HepG2 (cell line): ENCODE measurements around the gene XRN1. TPM values are rescaled to one million over a fixed set of nuclear protein-coding genes. Genes with fewer than 3 reads are reported as not detected.

Experiments used
- AKAP8 ChIP-seq: sonication (generic); formaldehyde crosslinking; IDR thresholded peaks from 2 replicates; pipeline ENCODE4 v1.5.1; 2020; ENCODE audit warnings: mild to moderate bottlenecking, missing genetic modification reagents
- ATF6 ChIP-seq: sonication (generic); formaldehyde crosslinking; conservative IDR thresholded peaks from 2 replicates; pipeline ENCODE4 v1.4.0; 2020; ENCODE audit warnings: missing genetic modification reagents
- DMTF1 ChIP-seq: sonication (generic); formaldehyde crosslinking; IDR thresholded peaks from 2 replicates; pipeline ENCODE4 v1.4.0; 2020; ENCODE audit warnings: mild to moderate bottlenecking, missing genetic modification reagents
- FOXM1 ChIP-seq: sonication (generic); formaldehyde crosslinking; IDR thresholded peaks from 2 replicates; pipeline ENCODE4 v1.5.0; 2020; ENCODE audit warnings: missing genetic modification reagents
- GATA4 ChIP-seq: sonication (generic); IDR thresholded peaks from 2 replicates; pipeline ENCODE4 v1.6.1; 2016; ENCODE audit warnings: antibody characterized with exemption, low read depth, borderline replicate concordance
- JDP2 ChIP-seq: sonication (generic); formaldehyde crosslinking; IDR thresholded peaks from 2 replicates; pipeline ENCODE4 v1.8.1; 2022; ENCODE audit warnings: missing genetic modification reagents, borderline replicate concordance
- KDM3A ChIP-seq: IDR thresholded peaks from 2 replicates; pipeline ENCODE4 v1.6.1; 2018; ENCODE audit warnings: low read depth, missing compliant biosample characterization
- MYC ChIP-seq: sonication (generic); formaldehyde crosslinking; IDR thresholded peaks from 2 replicates; pipeline ENCODE4 v1.9.0; 2021; ENCODE audit warnings: missing genetic modification reagents, borderline replicate concordance
- MYNN ChIP-seq: sonication (generic); formaldehyde crosslinking; IDR thresholded peaks from 2 replicates; pipeline ENCODE4 v1.4.0; 2020; ENCODE audit warnings: mild to moderate bottlenecking, low read depth, missing genetic modification reagents
- NFATC3 ChIP-seq: sonication (generic); formaldehyde crosslinking; IDR thresholded peaks from 2 replicates; pipeline ENCODE4 v1.5.1; 2020; ENCODE audit warnings: mild to moderate bottlenecking, missing genetic modification reagents
- PAF1 ChIP-seq: IDR thresholded peaks from 2 replicates; pipeline ENCODE4 v1.6.1; 2016; ENCODE audit warnings: missing genetic modification reagents, missing compliant biosample characterization
- RORA ChIP-seq: sonication (generic); formaldehyde crosslinking; IDR thresholded peaks from 2 replicates; pipeline ENCODE4 v1.5.0; 2020; ENCODE audit warnings: mild to moderate bottlenecking, missing genetic modification reagents, moderate library complexity
- SIX4 ChIP-seq: sonication (generic); formaldehyde crosslinking; IDR thresholded peaks from 2 replicates; pipeline ENCODE4 v1.4.0; 2020; ENCODE audit warnings: missing genetic modification reagents
- SNRNP70 ChIP-seq: fragments of 200-400 bp; formaldehyde crosslinking; IDR thresholded peaks from 2 replicates; pipeline ENCODE4 v1.6.1; 2017; ENCODE audit warnings: mild to moderate bottlenecking, low read depth, low read length, moderate library complexity
- SRSF9 ChIP-seq: fragments of 200-400 bp; formaldehyde crosslinking; IDR thresholded peaks from 2 replicates; pipeline ENCODE4 v1.6.1; 2018; ENCODE audit warnings: borderline replicate concordance, mild to moderate bottlenecking, low read depth, low read length; ENCODE audit not compliant: insufficient read depth, poor library complexity, severe bottlenecking
- TARDBP ChIP-seq: sonication (generic); formaldehyde crosslinking; IDR thresholded peaks from 2 replicates; pipeline ENCODE4 v1.8.0; 2022; ENCODE audit warnings: mild to moderate bottlenecking, missing genetic modification reagents
- THAP8 ChIP-seq: sonication (generic); formaldehyde crosslinking; IDR thresholded peaks from 2 replicates; pipeline ENCODE4 v1.5.1; 2020; ENCODE audit warnings: missing genetic modification reagents, mild to moderate bottlenecking, borderline replicate concordance
- ZFP1 ChIP-seq: IDR thresholded peaks from 2 replicates; pipeline ENCODE4 v1.6.1; 2016
- ZKSCAN1 ChIP-seq: fragments of 150-350 bp; IDR thresholded peaks from 2 replicates; pipeline ENCODE4 v1.6.1; 2014; ENCODE audit warnings: low read length
- ZNF274 ChIP-seq: sonication (generic); formaldehyde crosslinking; IDR thresholded peaks from 2 replicates; pipeline ENCODE4 v1.5.1; 2020; ENCODE audit warnings: mild to moderate bottlenecking, missing genetic modification reagents
- ZNF432 ChIP-seq: sonication (generic); formaldehyde crosslinking; IDR thresholded peaks from 2 replicates; pipeline ENCODE4 v1.5.0; 2020; ENCODE audit warnings: missing genetic modification reagents, mild to moderate bottlenecking, borderline replicate concordance
- ZNF678 ChIP-seq: sonication (generic); formaldehyde crosslinking; IDR thresholded peaks from 2 replicates; pipeline ENCODE4 v1.4.0; 2020; ENCODE audit warnings: mild to moderate bottlenecking, missing genetic modification reagents
- ZNF737 ChIP-seq: sonication (generic); formaldehyde crosslinking; IDR thresholded peaks from 2 replicates; pipeline ENCODE4 v1.5.0; 2020; ENCODE audit warnings: missing genetic modification reagents, mild to moderate bottlenecking, borderline replicate concordance
- ZNF772 ChIP-seq: sonication (generic); formaldehyde crosslinking; IDR thresholded peaks from 2 replicates; pipeline ENCODE4 v1.5.0; 2020; ENCODE audit warnings: mild to moderate bottlenecking, missing genetic modification reagents
- ZNF879 ChIP-seq: sonication (generic); formaldehyde crosslinking; IDR thresholded peaks from 2 replicates; pipeline ENCODE4 v1.8.1; 2023; ENCODE audit warnings: missing genetic modification reagents
- ZSCAN12 ChIP-seq: sonication (generic); formaldehyde crosslinking; IDR thresholded peaks from 2 replicates; pipeline ENCODE4 v1.9.0; 2021; ENCODE audit warnings: mild to moderate bottlenecking, missing genetic modification reagents
- ZSCAN31 ChIP-seq: sonication (generic); formaldehyde crosslinking; IDR thresholded peaks from 2 replicates; pipeline ENCODE4 v1.5.0; 2020; ENCODE audit warnings: low read depth, mild to moderate bottlenecking, missing genetic modification reagents
- polyA plus RNA-seq, 8 experiments: library from polyadenylated mRNA; depleted of rRNA in 3 of 8; stranded (reverse) in 7 of 8; unstranded in 1 of 8; fragments of >200 nt; fragmentation: Illumina TruSeq in 4 of 8; extraction: Trizol in 4 of 8; gene quantifications; 2 replicates each; pipeline versions ENCODE4 v1.2.1 to v1.2.3, GENCODE V29; 2011 to 2016; ENCODE audit warnings: low read depth in 4 of 8, missing spikeins in 1 of 8, mixed read lengths in 1 of 8; ENCODE audit not compliant: insufficient read depth in 1 of 8
- total RNA-seq, 5 experiments: library from RNA; depleted of rRNA; stranded (reverse); fragments of >200 nt; fragmentation: Illumina TruSeq; extraction: Trizol; gene quantifications; 2 replicates each; pipeline ENCODE4 v1.2.3, GENCODE V29; 2016; ENCODE audit warnings: low read depth in 1 of 5

XRN1 gene
- total and polyA plus RNA-seq, 2 of the 13 experiments (the other 11 are each of a cell fraction or from before 2014, with no cell fraction given) = 13.2 to 13.3 TPM

GRCh38 chr3:142447852-142448823 lies at the start of gene XRN1 (continued):
- 0 out of 2 replicates have a peak, but pooled peaks have one; percentile 20 for TF ChIP-seq SIX4 (CRISPR knock-in tag)
- 0 out of 2 replicates have a peak, but pooled peaks have one; percentile 42 for TF ChIP-seq ZFP1 (CRISPR knock-in tag)
- no peak for TF ChIP-seq ZNF432 (CRISPR knock-in tag)
- no peak for TF ChIP-seq PAF1
- no peak for TF ChIP-seq ATF6 (CRISPR knock-in tag)
- no peak for TF ChIP-seq AKAP8
- TF ChIP-seq SNRNP70 = no peak
- no peak for TF ChIP-seq NFATC3 (CRISPR knock-in tag)
- no peak for TF ChIP-seq DMTF1 (CRISPR knock-in tag)
- TF ChIP-seq MYNN = no peak
- TF ChIP-seq SRSF9 = no peak
- peak; percentile 90 for TF ChIP-seq ZNF274 (CRISPR knock-in tag)
- no peak for TF ChIP-seq ZNF879 (CRISPR knock-in tag)
- no peak for TF ChIP-seq FOXM1 (CRISPR knock-in tag)
- no peak for TF ChIP-seq ZNF772 (CRISPR knock-in tag)
- no peak for TF ChIP-seq ZKSCAN1
- TF ChIP-seq JDP2 (CRISPR knock-in tag) = no peak
- peak; percentile 67; the same call in 1 of the 2 replicates for TF ChIP-seq TARDBP (CRISPR knock-in tag)
- TF ChIP-seq ZSCAN12 (CRISPR knock-in tag) = no peak
- TF ChIP-seq ZSCAN31 (CRISPR knock-in tag) = peak; percentile 53; the same call in 1 of the 2 replicates
- no peak for TF ChIP-seq ZNF678 (CRISPR knock-in tag)
- TF ChIP-seq THAP8 = no peak
- TF ChIP-seq KDM3A (CRISPR knock-in tag) = peak; percentile 67; the same call in 1 of the 2 replicates
- TF ChIP-seq RORA (CRISPR knock-in tag) = no peak
- no peak; the same call in 1 of the 2 replicates for TF ChIP-seq GATA4
- no peak for TF ChIP-seq ZNF737
- peak; percentile 75 for TF ChIP-seq MYC
